Stimulated activated naive CD8-positive, alpha-beta T cell treated with anti-CD3 and anti-CD28 coated beads, Interleukin-15, Interleukin-2, amounts not matched to agents 100 U/mL and 50 U/mL, for 24 hours (primary cell): Measurements from ENCODE around the gene SH2D3A.
"Not testable (repeated sequence)": the region's sequence is repeated elsewhere in the genome, so short reads cannot be mapped to it uniquely, and the experiment has no call there.

Source experiments
- ATAC-seq: fragments of 150-1000 bp; cut with Tn5 transposase; one replicate; pipeline ENCODE4 v1.10.0; 2021
- DNase-seq: peaks from one replicate; pipeline ENCODE4 v3.0.0; 2021

Gene SH2D3A

DNA sequence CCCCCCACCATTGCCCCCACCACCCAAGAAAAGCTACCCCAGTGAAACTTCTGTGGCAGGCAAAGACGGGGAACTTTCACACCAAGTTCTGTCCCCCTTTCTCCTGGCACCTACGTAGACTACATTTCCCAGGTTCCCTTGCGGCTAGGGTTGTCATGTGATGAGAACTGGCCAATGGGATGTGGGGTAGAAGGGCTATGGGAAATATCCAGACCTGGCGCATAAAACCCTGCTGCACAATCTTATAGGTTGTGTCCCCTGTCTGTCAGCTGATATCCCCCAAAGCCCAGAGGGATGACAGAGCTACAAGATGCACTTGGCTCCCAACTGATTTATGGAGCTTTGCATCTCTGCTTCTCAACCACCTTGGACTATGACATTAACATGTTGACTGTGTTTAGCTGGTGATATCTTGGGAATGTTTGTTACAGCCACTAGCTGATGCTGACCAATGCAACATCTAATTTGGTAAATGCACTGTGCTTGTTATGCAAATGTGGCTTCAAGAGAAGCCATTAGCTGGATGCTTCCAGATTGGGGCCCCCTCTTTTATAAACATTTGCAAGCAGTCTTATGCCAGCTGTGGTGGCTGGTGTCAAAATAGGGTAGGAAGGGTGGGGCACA is 6.1 kb downstream of the SH2D3A start:
- DNase-seq (peak; percentile 40), ATAC-seq (no peak)

DNA sequence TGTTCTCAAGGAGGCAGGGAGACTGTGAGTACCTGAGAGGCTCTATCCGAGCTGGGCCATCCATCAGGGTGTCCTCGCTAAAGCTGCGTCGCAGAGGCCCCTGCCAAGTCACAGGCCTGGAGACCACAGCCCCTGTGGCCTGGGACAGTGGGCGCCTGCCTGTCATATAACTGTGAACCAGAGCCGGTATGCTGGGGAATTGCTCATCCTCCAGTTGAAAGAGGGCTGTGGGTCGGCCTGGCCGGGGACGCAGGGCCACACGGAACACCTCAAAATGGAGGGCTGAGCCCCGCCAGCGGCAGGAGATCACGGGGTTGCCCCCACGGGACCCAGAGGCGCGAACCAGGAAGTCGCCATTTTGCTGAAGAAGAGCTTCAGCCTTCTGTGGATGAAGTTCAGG is 6.6 kb downstream of the SH2D3A start:
- no peak for ATAC-seq

DNA sequence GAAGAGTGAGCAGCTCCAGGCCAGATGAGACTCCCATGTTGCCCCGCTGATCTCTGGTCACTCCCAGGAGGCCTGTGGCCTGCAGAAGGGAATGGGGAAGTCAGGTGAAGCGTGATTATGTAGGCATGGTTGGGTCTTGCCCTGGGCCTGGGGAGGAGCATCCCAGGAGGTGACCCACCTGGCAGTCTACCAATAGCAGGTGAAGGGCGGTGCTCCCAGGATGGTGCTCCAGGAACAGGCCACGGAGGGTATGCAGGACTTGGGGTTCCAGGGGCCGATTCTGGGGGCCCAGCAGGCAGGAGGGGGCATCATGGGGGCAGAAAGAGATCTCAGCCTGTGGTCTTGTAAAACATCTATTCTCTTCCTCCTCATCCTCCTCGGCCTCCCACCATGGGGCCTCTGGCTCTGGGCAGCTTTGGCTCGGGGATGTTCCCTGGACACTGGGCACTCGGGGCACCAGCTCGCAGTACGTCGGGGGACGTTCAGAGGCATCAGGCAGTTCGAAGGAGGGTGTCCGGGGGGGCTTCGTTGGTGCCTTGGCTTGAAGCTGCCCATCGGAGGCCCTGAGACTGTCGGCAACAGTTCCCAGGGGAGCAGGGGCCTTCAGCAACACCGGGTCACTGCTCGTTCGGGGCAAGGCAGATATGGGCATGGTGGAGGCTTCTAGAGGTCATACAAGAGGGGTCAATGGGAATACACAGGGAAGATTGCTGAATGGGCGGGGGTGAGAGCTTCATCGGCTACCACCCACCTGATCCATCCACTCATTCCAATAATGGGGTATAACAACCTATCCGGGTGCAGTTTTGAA is 12.4 kb downstream of the SH2D3A start:
- no peak for DNase-seq
- no peak for ATAC-seq

More for the DNA sequence above, 6.6 kb downstream of the SH2D3A start:
- no peak for DNase-seq

DNA sequence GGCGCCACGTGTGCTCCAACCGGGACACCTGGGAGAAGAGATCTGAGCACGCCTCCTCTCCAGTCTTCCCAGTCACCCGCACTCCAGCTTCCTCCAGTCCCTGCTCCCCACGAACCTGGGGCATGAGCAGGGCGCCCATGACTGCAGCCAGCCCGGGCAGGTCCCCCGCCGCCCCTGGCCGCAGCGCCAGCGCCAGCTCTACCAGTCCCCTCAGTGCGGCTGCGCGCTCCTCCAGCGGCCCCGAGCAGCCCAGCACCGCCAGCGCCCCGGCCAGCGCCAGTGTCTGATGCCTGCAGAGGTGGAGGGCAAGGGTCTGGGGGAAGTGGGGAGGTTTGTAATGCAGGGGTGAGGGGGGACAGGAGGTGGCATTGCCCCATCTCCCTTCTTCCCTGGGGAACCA is 13.1 kb downstream of the SH2D3A start:
- no peak for ATAC-seq
- DNase-seq, result no peak

DNA sequence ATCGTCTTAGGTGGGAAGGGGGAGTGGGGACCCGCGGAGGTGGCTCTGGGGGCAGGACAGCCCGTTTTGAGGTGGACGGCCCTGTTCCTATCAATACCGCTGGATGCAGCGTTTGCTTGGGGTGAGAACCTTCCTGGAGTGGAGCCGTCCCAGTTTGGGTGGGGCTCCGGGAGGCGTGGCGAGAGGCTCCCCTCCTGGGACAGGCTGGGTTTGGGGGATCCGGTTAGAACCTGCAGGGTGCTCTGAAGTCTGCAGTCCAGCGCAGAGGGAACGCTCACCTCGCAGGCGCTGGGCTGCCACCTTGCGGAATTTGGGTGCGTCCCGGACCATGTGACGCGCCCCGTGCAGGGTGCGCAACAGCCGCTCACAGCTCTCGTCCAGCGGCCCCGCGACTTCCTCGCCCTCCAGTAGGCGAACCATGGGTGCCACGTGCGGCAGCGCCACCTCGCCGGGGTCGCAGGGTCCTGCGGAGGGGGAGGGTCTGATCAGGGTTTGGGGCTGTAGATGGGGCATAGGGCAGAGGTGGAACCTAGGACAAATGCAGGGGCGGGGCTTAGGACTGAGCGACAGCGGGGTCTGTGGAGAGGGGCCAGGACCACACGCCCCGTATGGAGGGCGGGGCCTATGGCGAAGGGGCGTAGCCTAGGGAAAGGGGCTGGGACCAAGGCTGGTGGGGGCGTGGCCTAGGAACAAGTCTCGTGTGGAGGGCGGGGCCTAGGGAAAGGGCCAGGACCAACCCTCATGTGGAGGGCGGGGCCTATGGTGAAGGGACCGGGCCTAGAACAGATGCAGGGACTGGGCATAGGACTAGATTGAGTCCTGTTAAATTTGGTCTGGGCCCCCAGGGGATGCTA is 13.8 kb downstream of the SH2D3A start:
- peak; percentile 94 for ATAC-seq
- peak; percentile 91 for DNase-seq

DNA sequence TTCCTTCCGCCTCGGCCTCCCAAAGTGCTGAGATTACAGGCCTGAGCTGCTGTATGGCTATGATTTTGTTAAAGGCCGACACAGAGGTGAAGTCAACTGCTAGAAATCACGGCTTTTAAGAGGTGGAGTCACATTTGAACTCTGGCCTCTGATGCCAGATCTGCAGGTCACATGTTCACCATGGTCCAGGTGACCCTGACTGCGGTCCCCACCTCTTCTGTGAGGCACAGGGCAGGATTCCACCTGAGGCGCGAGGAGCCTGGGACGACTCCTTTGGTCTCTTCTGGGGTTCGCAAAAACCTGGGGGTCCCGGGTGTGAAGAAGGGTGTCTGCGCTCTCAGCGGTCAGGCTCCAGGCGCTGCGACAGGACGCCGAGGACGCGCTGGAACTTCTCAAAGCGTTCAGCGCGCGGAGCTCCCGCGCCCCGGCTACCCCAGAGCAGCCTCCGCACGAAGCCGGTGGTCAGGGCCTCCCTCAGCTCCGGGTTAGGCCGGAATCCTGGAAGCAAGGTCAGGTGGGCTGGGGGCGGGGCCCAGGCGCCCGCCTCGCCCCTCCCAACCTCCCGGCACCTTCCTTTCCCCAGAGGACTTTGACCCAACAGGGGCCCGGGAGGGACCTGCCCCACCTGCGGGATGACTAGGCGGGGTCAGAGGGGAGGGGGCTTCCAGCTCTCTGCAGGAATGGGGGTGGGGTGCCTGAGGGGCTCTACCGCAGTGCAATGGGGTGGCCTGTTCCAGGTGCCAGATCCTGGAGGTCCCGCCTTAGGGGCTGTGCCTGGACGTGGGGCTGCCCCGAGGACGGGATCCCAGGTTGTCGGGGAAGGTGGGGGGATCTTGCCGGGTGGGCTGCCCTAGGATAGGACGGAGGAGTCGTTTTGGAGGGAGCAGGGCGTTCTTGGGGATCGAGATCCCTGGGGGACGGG is 14.7 kb downstream of the SH2D3A start:
- no peak for ATAC-seq
- DNase-seq, result no peak

DNA sequence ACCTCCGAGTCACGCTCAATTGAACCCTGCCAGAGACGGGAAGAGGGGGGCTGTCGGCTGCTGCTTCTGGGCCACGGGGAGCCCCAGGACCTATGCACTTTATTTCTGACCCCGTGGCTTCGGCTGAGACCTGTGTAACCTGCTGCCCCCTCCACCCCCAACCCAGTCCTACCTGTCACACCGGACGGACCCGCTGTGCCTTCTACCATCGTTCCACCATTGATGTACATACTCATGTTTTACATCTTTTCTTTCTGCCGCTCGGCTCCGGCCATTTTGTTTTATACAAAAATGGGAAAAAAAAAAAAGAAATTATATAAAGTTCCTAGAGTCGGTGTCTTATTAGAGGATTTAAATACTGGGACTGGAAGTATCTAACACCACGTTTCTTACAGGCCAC is 16.0 kb downstream of the SH2D3A start:
- no peak for ATAC-seq

DNA sequence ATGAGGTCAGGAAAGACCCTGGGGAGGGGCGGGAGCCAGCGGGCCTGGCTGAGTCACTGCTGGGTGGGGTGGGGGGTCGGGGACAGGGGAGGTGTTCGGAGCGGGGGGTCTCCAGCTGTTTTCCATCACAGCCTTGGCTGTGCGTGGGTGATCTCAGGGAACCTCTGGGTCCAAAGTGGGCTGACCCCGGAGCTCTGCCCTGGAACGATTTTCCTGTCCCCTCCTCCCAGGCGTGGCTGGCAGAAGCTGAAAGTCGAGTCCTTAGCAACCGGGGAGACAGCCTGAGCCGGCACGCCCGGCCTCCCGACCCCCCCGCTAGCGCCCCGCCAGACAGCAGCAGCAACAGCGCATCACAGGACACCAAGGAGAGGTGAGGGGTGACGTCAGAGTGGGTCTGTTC is 17.2 kb downstream of the SH2D3A start:
- ATAC-seq, result no peak
- DNase-seq, result no peak

More for the DNA sequence above, 16.0 kb downstream of the SH2D3A start:
- no peak for DNase-seq

DNA sequence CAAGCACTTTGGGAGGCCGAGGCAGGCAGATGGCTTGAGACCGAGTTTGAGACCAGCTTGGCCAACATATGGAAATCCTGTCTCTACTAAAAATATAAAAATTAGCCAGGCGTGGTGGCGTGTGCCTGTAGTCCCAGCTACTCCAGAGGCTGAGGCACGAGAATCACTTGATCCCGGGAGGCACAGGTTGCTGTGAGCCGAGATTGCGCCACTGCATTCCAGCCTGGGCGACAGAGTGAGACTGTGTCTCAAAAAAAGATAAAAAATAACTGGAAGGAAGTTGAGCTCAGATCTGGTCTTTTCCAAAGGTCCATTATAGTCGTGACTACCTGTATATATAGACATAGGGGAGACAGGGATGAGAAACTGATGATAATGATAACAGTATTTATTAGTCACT is 18.7 kb downstream of the SH2D3A start:
- not testable (repeated sequence) for ATAC-seq, DNase-seq

DNA sequence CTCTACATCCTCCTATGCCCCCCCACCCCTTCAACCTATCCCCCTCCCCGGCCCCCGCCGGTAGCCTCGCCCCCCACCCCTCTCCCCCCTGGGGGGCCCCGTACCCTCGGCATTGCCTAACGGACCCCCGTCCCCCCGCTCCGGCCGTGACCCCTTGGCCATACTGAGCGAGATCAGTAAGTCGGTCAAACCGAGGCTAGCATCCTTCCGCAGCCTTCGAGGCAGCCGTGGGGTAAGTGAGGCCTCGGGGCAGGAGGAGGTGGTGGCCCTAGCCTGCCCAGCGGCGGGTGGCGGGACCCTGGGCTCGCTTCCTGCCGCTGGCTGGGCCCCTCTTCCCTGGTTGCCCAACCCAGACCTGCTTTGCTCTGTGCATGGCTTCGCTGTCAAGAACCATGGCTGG is 21.3 kb downstream of the SH2D3A start:
- DNase-seq, result no peak
- ATAC-seq, result no peak

DNA sequence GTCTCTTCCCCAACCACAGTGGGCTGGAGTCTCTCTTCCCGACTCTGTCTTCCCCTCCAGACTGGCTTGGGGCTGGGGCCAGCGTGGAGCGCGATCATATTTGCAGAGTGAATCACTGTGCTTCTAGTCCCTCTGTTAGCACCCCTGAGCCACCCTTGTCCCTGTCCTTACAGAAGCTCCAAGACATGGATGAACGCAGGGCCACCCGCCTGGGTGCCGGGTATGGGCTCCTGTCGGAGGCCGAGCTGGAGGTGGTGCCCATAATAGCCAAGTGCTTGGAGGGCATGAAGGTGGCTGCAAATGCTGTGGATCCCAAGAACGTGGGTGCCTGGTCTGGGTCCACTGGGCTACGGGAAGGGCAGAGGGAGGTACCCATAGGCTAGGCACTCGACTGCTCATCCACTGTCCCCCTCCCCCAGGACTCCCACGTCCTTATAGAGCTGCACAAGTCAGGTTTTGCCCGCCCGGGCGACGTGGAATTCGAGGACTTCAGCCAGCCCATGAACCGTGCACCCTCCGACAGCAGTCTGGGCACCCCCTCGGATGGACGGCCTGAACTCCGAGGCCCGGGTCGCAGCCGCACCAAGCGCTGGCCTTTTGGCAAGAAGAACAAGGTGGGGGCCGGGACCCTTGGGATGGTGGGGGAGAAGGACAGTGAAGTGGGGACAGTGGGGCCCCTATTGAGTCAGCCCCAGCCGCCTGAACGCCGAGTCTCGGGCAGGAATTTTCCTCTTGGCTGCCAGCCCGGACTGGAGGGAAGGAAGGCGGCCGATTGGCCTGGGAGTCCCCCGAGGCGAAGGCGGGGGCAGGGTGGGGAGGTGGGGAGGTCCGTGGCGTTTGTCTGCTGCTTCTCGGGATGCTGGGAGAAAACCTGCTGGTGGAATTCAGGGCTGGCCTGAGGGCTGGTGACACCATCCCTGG is 22.6 kb downstream of the SH2D3A start:
- DNase-seq, result no peak
- no peak for ATAC-seq

DNA sequence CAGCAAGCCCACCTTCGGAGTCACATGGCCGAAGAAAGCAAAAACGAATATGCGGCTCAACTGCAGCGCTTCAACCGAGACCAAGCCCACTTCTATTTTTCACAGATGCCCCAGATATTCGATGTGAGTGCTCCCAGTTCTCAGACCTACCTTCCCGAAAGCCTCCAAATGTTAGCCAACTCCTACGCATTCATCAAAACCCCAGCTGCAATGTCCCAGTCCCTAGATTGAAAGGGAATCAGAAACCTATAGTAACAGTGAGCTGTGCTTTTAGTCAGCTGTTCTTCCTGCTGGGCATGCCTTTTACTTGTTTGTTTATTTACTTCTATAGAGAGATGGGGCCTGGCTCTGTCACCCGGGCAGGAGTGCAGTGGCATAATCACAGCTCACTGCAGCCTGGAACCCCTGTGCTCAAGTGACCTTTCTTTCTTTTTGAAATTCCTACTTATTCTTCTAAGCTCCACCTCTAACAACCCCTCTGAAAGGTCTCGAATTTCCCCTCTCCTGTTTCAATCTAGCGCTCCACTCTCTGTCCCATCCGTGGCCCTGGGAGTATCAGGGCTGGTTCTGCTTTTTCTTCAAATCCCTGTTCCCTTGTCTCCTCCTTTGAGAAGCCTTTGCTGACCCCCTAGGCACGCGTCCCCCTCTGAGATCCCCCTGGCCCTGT is 23.4 kb downstream of the SH2D3A start:
- ATAC-seq, result no peak
- DNase-seq, result no peak

DNA sequence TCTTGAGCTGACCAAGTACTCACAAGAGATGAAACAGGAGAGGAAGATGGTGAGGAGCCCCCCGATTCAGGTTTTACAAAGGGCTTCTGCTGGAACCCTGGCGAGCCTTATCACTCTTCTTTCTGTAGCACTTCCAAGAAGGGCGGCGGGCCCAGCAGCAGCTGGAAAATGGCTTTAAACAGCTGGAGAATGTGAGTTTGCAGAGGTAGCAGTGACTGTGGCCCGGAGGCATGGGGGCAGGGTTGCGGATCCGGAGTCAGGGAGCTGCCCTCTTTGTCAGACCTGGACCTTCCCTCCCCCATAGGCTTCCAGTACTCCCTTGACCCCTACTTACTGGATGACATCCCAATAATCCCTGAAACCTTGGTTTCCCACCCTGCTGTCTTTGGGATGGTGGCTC is 24.2 kb downstream of the SH2D3A start:
- ATAC-seq (no peak), DNase-seq (no peak)

DNA sequence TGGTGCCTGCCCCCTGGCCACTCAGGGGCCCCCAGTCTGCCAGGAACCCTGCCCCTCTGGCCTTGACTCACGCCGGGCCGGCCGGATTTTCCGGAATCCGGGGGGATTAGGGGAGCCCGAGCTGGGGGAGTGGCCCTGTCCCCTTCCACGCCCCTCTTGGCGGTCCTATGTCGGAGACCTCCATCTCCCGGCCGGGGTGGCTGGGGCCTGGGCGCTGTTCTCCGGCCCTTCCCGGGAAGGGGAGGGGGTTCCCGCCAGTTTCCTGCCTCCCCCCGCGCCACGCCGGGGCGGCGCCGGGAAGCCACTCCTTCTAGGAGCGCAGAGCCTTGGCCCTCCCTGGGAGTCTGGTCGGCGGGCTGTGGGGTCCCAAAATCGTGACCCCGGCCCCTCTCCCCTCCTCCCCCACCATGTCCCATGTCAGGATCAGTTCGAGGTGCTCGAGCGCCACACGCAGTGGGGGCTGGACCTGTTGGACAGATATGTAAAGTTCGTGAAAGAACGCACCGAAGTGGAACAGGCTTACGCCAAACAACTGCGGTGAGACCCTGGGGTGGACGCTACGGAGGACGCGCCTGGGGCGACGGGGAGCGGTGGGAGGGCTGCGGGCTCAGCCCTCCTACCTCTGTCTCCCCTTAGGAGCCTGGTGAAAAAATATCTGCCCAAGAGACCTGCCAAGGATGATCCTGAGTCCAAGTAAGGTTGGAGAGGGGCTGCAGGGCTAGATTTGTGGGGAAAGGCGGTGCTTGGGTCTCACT is 26.5 kb downstream of the SH2D3A start:
- DNase-seq (peak; percentile 47), ATAC-seq (no peak)

DNA sequence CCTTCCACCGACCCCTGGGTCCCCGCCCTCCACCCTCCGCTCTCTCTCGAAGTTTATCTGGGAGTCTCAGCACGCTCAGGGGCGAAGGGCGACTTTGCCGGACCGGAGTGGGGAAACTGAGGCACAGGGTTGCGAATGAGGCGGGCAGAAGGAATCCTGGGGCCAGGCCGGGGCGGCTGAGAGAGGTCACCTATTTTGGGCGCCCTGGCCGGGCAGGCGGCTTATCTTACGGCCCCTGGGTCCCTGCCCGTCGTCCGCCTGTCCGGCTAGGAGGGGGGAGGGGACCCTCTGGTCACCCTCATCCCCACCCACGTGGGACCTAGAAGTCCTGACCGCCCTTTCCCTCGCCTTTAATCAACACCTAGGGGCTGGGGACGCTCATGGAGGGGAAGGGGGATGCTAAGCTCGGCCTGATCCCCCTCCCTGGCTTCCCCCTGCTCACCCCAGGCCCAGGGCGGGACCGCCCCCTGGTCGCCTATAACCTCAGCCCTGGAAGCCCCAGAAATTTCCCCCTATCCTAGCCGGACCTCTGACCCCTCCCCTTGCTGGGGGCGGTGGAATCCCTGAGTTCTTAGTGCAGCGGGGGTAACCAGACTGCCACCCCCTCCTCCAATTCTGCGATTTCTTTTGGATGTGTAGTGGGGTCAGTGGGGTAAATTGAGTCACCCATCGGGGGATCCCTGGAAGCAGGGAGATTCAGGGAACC is 27.2 kb downstream of the SH2D3A start:
- no peak for ATAC-seq
- DNase-seq, result peak; percentile 63

DNA sequence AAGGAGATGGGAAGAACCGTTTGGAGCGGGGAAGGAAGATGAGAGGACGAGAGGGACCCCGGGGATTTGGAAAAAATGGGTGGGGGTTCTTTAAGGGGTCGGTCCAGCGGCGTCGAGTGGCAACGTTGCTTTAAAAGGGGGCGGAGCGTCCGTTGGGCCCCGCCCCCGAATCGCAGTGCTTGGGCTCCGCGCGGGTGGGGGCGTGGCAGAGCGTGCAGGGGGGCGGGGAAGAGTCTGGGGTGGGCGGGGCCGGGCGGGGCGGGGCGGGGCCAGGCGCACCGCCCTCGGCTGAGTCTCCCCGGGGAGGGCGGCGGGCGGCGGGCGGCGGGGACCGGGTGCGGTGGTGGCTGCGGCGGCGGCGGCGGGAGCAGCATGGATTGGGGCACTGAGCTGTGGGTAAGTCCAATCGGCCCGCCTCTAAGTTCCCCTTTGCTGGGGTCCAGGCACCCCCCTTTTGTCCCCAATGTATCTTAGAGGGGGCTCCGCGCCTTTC is 27.8 kb downstream of the SH2D3A start, which contains the start of gene TRIP10:
Gene TRIP10, plus strand, starts transcription at position 291 of the 493 bp plus-strand sequence. Its CDS starts 82 bp downstream, at position 373.
- peak; percentile 86 for DNase-seq
- no peak for ATAC-seq

DNA sequence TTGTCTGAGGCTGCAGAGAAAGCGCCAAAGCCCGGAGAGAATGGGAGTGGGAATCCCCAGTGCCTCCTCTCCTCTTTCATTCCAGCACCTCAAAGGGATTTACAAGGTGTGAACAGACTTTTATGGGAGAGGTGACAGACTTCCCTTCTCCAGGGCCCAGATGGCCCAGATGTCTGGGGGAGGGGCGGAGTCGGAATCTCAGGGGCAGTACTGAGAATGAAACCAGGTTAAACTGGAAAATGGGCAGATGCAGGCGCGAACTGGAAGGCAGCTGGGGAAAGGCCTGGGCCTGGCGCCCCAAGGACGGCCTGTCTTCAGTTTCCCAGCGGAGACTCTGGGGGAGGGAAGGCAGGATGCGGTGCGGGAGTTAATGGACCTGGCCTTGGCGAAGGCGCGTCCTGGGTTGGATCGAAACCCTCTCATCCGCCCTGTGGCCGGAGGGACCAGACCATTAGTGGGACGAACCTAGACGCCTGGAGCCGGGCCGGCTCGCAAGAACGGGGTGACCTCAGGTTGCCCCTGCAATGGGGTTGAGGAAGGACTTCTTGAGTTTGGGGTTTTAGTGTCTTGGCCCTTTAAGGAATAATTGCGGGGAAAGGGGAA is 28.3 kb downstream of the SH2D3A start:
- DNase-seq (peak; percentile 39), ATAC-seq (no peak)
